K562 (cell line): Measurements from ENCODE around the gene FASN. TPM values are rescaled to one million over a fixed set of nuclear protein-coding genes. Genes with fewer than 3 reads are reported as not detected.

Experiments used
- C11orf30 ChIP-seq: fragments of 450-650 bp; IDR thresholded peaks from 2 replicates; pipeline ENCODE4 v1.6.1; 2016; ENCODE audit warnings: low read depth, mild to moderate bottlenecking
- NRF1 ChIP-seq, 2 experiments: fragments of 450-650 bp; IDR thresholded peaks in 1 of 2; conservative IDR thresholded peaks in 1 of 2; 2 replicates each; pipeline ENCODE4 v1.6.1; 2014; ENCODE audit warnings: mild to moderate bottlenecking in 2 of 2
- RBFOX2 ChIP-seq: fragments of 200-400 bp; formaldehyde crosslinking; IDR thresholded peaks from 2 replicates; pipeline ENCODE4 v1.6.1; 2017; ENCODE audit warnings: low read depth, mild to moderate bottlenecking, low read length, moderate library complexity
- RUNX1 ChIP-seq: sonication (generic); IDR thresholded peaks from 2 replicates; pipeline ENCODE4 v1.6.1; 2016; ENCODE audit warnings: antibody characterized with exemption, low read depth
- SRSF7 ChIP-seq: fragments of 200-400 bp; formaldehyde crosslinking; optimal IDR thresholded peaks from 2 replicates; pipeline ENCODE3; 2017; ENCODE audit warnings: mild to moderate bottlenecking, low read depth, low read length
- ZNF165 ChIP-seq: fragments of 250-450 bp; sonication (Bioruptor Pico); IDR thresholded peaks from 2 replicates; pipeline ENCODE4 v1.4.0; 2020; ENCODE audit warnings: borderline replicate concordance
- polyA plus RNA-seq, 8 experiments: library from polyadenylated mRNA; depleted of rRNA in 4 of 8; stranded (reverse) in 5 of 8; unstranded in 3 of 8; fragments of >200 nt; fragmentation: Nextera tagmentation in 2 of 8; fragmentation: Illumina TruSeq in 1 of 8; extraction: Ambion mirVana in 2 of 8; extraction: Trizol in 1 of 8; gene quantifications; 2 replicates each; pipeline versions ENCODE4 v1.2.1 to v1.2.3, GENCODE V29; 2011 to 2014; ENCODE audit warnings: inconsistent platforms in 1 of 8, missing spikeins in 1 of 8
- total RNA-seq, 7 experiments: library from RNA; depleted of rRNA in 6 of 7; stranded (reverse); fragments of >200 nt in 6 of 7; fragmentation: Illumina TruSeq in 2 of 7; extraction: Trizol in 2 of 7; gene quantifications; 2 replicates each; pipeline versions ENCODE4 v1.2.1 to v1.2.3, GENCODE V29; 2011 to 2021; ENCODE audit warnings: low replicate concordance in 1 of 7
- TF ChIP-seq, protein P1 (sequence below): fragments of 250-450 bp; sonication (Bioruptor Pico); IDR thresholded peaks from 2 replicates; pipeline ENCODE4 v1.8.0; 2022; ENCODE audit warnings: inconsistent platforms, mild to moderate bottlenecking, moderate library complexity, borderline replicate concordance

Gene FASN
- total and polyA plus RNA-seq, 9 of the 15 experiments (the other 6 are each of a cell fraction or from before 2014, with no cell fraction given), result 0.15 to 663 (median 49.9) TPM

DNA sequence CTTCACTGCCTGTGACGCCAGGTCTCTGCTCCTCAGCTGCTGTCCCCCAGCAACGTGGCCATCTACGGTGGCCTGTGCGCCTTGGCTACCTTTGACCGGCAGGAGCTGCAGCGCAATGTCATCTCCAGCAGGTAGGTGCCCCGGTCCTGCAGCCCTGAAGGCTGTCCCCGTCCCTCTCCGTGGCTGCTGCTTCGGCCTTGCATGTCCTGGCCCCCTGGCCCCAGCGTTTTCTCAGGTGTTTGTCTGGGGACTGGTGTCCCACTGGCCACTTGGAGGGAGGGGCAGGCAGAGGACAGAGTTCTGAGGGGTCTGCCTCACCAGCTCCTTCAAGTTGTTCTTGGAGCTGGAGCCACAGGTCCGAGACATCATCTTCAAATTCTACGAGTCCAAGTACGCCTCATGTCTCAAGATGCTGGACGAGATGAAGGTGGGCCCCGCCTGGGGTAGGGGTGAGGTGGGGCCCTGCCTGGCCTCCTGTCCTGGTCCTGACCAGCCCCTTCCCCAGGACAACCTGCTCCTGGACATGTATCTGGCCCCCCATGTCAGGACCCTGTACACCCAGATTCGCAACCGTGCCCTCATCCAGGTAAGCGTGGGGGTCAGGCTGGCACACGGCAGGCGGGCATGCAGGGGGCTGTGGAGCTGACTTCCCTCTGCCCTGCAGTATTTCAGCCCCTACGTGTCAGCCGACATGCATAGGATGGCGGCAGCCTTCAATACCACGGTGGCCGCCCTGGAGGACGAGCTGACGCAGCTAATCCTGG is 41.9 kb downstream of the FASN start (continued):
- TF ChIP-seq, protein P1, sequence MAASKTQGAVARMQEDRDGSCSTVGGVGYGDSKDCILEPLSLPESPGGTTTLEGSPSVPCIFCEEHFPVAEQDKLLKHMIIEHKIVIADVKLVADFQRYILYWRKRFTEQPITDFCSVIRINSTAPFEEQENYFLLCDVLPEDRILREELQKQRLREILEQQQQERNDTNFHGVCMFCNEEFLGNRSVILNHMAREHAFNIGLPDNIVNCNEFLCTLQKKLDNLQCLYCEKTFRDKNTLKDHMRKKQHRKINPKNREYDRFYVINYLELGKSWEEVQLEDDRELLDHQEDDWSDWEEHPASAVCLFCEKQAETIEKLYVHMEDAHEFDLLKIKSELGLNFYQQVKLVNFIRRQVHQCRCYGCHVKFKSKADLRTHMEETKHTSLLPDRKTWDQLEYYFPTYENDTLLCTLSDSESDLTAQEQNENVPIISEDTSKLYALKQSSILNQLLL (CRISPR knock-in tag), result no peak
- TF ChIP-seq RBFOX2, result peak; percentile 63
- no peak for TF ChIP-seq NRF1 (conservative IDR thresholded peaks at IDR 0.05 in 1 of 2, IDR thresholded peaks at IDR 0.05 in 1 of 2)
- no peak for TF ChIP-seq SRSF7
- TF ChIP-seq ZNF165 (CRISPR knock-in tag), result no peak
- no peak for TF ChIP-seq C11orf30
- TF ChIP-seq RUNX1, result no peak
